ENCODE results near the gene MACF1.

Gene MACF1

GRCh38 chr1:39401106-39401505 is 196.6 kb downstream of the MACF1 start:
- DNase-seq, result no peak

- no peak for DNase-seq
Observed at GRCh38 chr1:39404876-39405275, 200.4 kb downstream of the MACF1 start.

GRCh38 chr1:39405358-39405757 is 200.9 kb downstream of the MACF1 start:
- DNase-seq, result no peak

- no peak for DNase-seq
Observed at GRCh38 chr1:39406533-39407450, 202.3 kb downstream of the MACF1 start.

GRCh38 chr1:39407510-39407895 is 203.0 kb downstream of the MACF1 start:
- no peak for DNase-seq

GRCh38 chr1:39407896-39408640 is 203.6 kb downstream of the MACF1 start:
- DNase-seq, result no peak

GRCh38 chr1:39408641-39409054 is 204.2 kb downstream of the MACF1 start:
- DNase-seq, result peak; percentile 87

GRCh38 chr1:39409055-39409816 is 204.7 kb downstream of the MACF1 start:
- DNase-seq, result no peak

GRCh38 chr1:39410915-39411436 is 206.5 kb downstream of the MACF1 start:
- peak; percentile 34 for DNase-seq

GRCh38 chr1:39411526-39412478 is 207.3 kb downstream of the MACF1 start:
- no peak for DNase-seq

- no peak for DNase-seq
Observed at GRCh38 chr1:39412892-39413291, 208.4 kb downstream of the MACF1 start.

- DNase-seq, result no peak
Observed at GRCh38 chr1:39413902-39414528, 209.5 kb downstream of the MACF1 start.

GRCh38 chr1:39415553-39415952 is 211.1 kb downstream of the MACF1 start:
- no peak for DNase-seq

GRCh38 chr1:39416609-39417008 is 212.1 kb downstream of the MACF1 start:
- DNase-seq, result no peak

GRCh38 chr1:39418236-39418635 is 213.7 kb downstream of the MACF1 start:
- no peak for DNase-seq

- DNase-seq, result no peak
Observed at GRCh38 chr1:39420493-39420892, 216.0 kb downstream of the MACF1 start.

GRCh38 chr1:39422614-39423013 is 218.1 kb downstream of the MACF1 start:
- DNase-seq, result no peak

- no peak for DNase-seq
Observed at GRCh38 chr1:39425151-39425550, 220.7 kb downstream of the MACF1 start.

GRCh38 chr1:39425634-39426033 is 221.1 kb downstream of the MACF1 start:
- no peak for DNase-seq

- no peak for DNase-seq
Observed at GRCh38 chr1:39426346-39426745, 221.9 kb downstream of the MACF1 start.

- no peak for DNase-seq
Observed at GRCh38 chr1:39427374-39427773, 222.9 kb downstream of the MACF1 start.
